ENCODE results near the gene SCGB1A1.

GRCh38 chr11:62419314-62419929 lies 589 bp downstream of the SCGB1A1 start:
- TF ChIP-seq L3MBTL2 (conservative IDR thresholded peaks at IDR 0.05) (no peak), ELF4 (IDR thresholded peaks at IDR 0.05) (no peak), NFRKB (IDR thresholded peaks at IDR 0.05) (no peak), TARDBP (IDR thresholded peaks at IDR 0.05) (no peak), FOXM1 (IDR thresholded peaks at IDR 0.05; ENCODE audit: borderline replicate concordance) (no peak), SP1 (IDR thresholded peaks at IDR 0.05) (no peak)

Measured in HEK293T (cell line).